ENCODE measurements around the gene PHF14. TPM values are rescaled to one million over a fixed set of nuclear protein-coding genes. Genes with fewer than 3 reads are reported as not detected.

PHF14 gene
- total and polyA plus RNA-seq, 2 experiments from 2014 or later, result 72.0 to 87.9 TPM

DNA sequence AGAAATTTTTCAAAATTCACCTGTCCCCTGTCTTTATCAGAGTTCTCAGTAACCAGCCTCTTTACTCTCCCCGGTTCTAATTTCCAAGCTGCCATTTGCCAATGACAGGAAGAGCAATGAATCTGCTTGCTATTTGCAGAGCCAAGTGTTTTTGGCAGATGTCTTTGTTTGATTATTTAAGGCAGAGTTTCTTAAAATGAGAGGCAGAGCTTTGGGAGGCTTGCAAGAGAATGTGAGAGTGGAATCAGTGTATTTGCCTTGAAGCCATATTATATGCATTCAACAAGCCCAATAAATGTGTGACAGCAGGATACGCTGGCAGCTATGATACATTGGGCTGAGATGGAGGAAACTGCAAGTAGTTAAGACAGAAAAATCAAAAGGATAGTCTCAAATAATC, 196.5 kb downstream of the PHF14 start:
- Histone ChIP-seq H3K4me3 (no peak overlapping the region), H3K27ac (ENCODE audit: low read depth) (no peak overlapping the region), H3K9me2 (ENCODE audit: insufficient read depth) (no peaks in the 10 kb centered on the region), H3K4me1 (ENCODE audit: insufficient read depth) (no peaks in the 10 kb centered on the region), H3K36me3 (ENCODE audit: insufficient read depth) (no peaks in the 10 kb centered on the region), H4K20me1 (replicated peaks; ENCODE audit: insufficient read depth) (no peaks in the 10 kb centered on the region), H3K27me3 (ENCODE audit: insufficient read depth) (no peaks in the 10 kb centered on the region), H2AFZ (no peak overlapping the region), H3F3A (replicated peaks; ENCODE audit: low read depth) (no peaks in the 10 kb centered on the region), H3K4me2 (no peak overlapping the region), H3K79me2 (replicated peaks; ENCODE audit: insufficient read depth) (no peaks in the 10 kb centered on the region)
- ATAC-seq, result no peak
- no peak for DNase-seq (ENCODE audit: low spot score)
- no peak overlapping the region for H3K27ac Mint-ChIP-seq
- no peaks in the 10 kb centered on the region for H3K36me3 Mint-ChIP-seq (ENCODE audit: low read depth)
- no peaks in the 10 kb centered on the region for H3K4me1 Mint-ChIP-seq
- TF ChIP-seq ZNF331 (CRISPR knock-in tag; IDR thresholded peaks at IDR 0.05; ENCODE audit: low read depth), result no peak
- no peak for TF ChIP-seq POLR2AphosphoS5 (IDR thresholded peaks at IDR 0.05; ENCODE audit: low read depth)
- TF ChIP-seq, protein P1, sequence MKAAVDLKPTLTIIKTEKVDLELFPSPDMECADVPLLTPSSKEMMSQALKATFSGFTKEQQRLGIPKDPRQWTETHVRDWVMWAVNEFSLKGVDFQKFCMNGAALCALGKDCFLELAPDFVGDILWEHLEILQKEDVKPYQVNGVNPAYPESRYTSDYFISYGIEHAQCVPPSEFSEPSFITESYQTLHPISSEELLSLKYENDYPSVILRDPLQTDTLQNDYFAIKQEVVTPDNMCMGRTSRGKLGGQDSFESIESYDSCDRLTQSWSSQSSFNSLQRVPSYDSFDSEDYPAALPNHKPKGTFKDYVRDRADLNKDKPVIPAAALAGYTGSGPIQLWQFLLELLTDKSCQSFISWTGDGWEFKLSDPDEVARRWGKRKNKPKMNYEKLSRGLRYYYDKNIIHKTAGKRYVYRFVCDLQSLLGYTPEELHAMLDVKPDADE (IDR thresholded peaks at IDR 0.05), result no peak
- TF ChIP-seq CREB1 (CRISPR knock-in tag; IDR thresholded peaks at IDR 0.05; ENCODE audit: low read depth), result no peak
- TF ChIP-seq ZNF114 (CRISPR knock-in tag; IDR thresholded peaks at IDR 0.05), result no peak
- TF ChIP-seq, protein P2, sequence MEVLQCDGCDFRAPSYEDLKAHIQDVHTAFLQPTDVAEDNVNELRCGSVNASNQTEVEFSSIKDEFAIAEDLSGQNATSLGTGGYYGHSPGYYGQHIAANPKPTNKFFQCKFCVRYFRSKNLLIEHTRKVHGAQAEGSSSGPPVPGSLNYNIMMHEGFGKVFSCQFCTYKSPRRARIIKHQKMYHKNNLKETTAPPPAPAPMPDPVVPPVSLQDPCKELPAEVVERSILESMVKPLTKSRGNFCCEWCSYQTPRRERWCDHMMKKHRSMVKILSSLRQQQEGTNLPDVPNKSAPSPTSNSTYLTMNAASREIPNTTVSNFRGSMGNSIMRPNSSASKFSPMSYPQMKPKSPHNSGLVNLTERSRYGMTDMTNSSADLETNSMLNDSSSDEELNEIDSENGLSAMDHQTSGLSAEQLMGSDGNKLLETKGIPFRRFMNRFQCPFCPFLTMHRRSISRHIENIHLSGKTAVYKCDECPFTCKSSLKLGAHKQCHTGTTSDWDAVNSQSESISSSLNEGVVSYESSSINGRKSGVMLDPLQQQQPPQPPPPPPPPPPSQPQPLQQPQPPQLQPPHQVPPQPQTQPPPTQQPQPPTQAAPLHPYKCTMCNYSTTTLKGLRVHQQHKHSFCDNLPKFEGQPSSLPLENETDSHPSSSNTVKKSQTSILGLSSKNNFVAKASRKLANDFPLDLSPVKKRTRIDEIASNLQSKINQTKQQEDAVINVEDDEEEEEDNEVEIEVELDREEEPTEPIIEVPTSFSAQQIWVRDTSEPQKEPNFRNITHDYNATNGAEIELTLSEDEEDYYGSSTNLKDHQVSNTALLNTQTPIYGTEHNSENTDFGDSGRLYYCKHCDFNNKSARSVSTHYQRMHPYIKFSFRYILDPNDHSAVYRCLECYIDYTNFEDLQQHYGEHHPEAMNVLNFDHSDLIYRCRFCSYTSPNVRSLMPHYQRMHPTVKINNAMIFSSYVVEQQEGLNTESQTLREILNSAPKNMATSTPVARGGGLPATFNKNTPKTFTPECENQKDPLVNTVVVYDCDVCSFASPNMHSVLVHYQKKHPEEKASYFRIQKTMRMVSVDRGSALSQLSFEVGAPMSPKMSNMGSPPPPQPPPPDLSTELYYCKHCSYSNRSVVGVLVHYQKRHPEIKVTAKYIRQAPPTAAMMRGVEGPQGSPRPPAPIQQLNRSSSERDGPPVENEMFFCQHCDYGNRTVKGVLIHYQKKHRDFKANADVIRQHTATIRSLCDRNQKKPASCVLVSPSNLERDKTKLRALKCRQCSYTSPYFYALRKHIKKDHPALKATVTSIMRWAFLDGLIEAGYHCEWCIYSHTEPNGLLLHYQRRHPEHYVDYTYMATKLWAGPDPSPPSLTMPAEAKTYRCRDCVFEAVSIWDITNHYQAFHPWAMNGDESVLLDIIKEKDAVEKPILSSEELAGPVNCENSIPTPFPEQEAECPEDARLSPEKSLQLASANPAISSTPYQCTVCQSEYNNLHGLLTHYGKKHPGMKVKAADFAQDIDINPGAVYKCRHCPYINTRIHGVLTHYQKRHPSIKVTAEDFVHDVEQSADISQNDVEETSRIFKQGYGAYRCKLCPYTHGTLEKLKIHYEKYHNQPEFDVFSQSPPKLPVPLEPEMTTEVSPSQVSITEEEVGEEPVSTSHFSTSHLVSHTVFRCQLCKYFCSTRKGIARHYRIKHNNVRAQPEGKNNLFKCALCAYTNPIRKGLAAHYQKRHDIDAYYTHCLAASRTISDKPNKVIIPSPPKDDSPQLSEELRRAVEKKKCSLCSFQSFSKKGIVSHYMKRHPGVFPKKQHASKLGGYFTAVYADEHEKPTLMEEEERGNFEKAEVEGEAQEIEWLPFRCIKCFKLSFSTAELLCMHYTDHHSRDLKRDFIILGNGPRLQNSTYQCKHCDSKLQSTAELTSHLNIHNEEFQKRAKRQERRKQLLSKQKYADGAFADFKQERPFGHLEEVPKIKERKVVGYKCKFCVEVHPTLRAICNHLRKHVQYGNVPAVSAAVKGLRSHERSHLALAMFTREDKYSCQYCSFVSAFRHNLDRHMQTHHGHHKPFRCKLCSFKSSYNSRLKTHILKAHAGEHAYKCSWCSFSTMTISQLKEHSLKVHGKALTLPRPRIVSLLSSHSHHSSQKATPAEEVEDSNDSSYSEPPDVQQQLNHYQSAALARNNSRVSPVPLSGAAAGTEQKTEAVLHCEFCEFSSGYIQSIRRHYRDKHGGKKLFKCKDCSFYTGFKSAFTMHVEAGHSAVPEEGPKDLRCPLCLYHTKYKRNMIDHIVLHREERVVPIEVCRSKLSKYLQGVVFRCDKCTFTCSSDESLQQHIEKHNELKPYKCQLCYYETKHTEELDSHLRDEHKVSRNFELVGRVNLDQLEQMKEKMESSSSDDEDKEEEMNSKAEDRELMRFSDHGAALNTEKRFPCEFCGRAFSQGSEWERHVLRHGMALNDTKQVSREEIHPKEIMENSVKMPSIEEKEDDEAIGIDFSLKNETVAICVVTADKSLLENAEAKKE (CRISPR knock-in tag; IDR thresholded peaks at IDR 0.05), result no peak
- no peak for TF ChIP-seq EZH2 (IDR thresholded peaks at IDR 0.05; ENCODE audit: low read depth, unreplicated experiment)
- no peak for TF ChIP-seq NANOG (IDR thresholded peaks at IDR 0.05; ENCODE audit: borderline replicate concordance)
- TF ChIP-seq REST (IDR thresholded peaks at IDR 0.05; ENCODE audit: unreplicated experiment), result no peak
- TF ChIP-seq JUNB (IDR thresholded peaks at IDR 0.05; ENCODE audit: unreplicated experiment), result no peak
- TF ChIP-seq EZH2phosphoT487 (IDR thresholded peaks at IDR 0.05; ENCODE audit: unreplicated experiment), result no peak
- TF ChIP-seq, protein P3, sequence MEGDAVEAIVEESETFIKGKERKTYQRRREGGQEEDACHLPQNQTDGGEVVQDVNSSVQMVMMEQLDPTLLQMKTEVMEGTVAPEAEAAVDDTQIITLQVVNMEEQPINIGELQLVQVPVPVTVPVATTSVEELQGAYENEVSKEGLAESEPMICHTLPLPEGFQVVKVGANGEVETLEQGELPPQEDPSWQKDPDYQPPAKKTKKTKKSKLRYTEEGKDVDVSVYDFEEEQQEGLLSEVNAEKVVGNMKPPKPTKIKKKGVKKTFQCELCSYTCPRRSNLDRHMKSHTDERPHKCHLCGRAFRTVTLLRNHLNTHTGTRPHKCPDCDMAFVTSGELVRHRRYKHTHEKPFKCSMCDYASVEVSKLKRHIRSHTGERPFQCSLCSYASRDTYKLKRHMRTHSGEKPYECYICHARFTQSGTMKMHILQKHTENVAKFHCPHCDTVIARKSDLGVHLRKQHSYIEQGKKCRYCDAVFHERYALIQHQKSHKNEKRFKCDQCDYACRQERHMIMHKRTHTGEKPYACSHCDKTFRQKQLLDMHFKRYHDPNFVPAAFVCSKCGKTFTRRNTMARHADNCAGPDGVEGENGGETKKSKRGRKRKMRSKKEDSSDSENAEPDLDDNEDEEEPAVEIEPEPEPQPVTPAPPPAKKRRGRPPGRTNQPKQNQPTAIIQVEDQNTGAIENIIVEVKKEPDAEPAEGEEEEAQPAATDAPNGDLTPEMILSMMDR (conservative IDR thresholded peaks at IDR 0.05; ENCODE audit: low read depth in 2 of 2), result no peak
- no peak for TF ChIP-seq STAT1 (IDR thresholded peaks at IDR 0.05; ENCODE audit: unreplicated experiment)
- H3K4me3 Mint-ChIP-seq, result no peak overlapping the region
- no peaks in the 10 kb centered on the region for H3K9me3 Mint-ChIP-seq
- H3K27me3 Mint-ChIP-seq (ENCODE audit: insufficient read depth, low read depth, poor library complexity), result no peaks in the 10 kb centered on the region
